LoVo (cell line): Measurements from ENCODE around the gene LRRN2.
"Not testable (repeated sequence)": the region's sequence is repeated elsewhere in the genome, so short reads cannot be mapped to it uniquely, and the experiment has no call there.

ENCODE experiments used
- DNase-seq: peaks from one replicate; pipeline ENCODE4 v3.0.0-alpha.2; 2016; ENCODE audit warnings: low spot score

Gene LRRN2

GRCh38 chr1:204629459-204629858 lies 56.1 kb downstream of the LRRN2 start:
- DNase-seq = not testable (repeated sequence)

DNA sequence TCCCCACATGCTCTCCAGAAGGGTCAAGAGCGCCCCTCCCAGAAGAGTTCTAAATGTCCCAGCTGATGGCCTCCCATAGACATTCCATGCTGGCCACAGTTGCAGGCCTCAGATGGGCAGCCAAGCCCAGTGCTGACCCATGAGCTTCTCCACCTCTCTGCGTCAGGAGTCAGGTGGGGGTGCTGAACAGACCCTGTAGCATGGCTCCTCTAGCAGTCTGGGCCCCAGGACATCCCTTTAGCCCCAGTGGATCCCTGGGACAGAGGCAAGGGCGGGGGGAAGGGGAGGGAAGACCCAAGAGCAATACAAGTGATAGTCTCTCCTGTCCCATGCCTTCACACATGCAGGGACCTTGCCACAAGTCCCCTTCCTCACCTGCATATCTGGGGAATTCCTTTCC lies 56.7 kb downstream of the LRRN2 start:
- no peak for DNase-seq

- no peak for DNase-seq
Measured at GRCh38 chr1:204627436-204627835, 58.1 kb downstream of the LRRN2 start.

DNA sequence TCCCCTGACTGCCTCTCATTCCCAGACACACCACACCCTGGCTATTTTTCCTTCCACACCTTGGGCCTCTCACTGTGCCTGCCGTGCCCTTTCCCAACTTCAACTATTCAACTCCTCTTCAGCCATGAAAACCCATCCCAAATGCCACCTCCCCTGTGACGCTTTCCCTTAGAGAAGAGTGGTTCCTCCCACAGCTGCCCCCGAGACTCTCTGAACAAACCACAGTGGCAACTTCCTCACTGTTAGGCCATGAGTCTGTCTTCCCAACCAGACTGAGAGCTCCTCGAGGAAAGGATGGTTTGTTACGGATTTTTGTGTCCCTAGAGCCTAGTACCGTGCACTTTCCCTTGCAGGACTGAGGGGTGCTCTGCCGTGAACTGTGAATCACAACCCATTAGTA lies 59.2 kb downstream of the LRRN2 start:
- DNase-seq = no peak

DNA sequence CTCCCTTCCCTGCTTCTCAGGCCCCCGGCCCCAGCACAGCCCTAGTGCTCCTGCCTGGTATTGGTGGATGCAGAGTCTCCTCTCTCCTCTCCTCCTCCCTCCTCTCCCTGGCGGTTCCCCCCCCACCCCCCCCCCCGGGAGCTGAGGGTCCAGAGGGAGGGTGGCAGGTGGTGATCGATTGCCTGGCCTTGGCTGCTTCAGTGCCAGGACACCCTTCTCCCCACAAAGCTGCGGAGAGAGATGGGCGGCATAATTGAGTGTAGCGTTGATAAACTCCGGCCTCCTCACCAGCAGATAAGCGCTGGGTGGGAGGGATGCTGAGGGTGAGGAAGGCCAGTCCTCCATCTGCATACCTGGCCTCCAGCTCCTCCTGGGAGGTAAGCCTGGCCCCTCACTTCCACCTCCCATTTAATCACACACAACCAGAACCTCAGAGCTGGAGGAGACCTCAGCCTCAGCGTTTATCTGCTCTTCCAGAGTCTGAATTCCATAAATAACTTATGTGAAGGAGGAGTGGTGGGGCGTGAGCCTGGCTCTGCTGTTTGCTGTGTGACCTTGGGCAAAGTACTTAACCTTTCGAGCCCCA lies 60.8 kb downstream of the LRRN2 start:
- DNase-seq = no peak

GRCh38 chr1:204623894-204624361 lies 61.6 kb downstream of the LRRN2 start:
- no peak for DNase-seq

GRCh38 chr1:204623365-204623893 lies 62.1 kb downstream of the LRRN2 start:
- DNase-seq = peak; percentile 32

GRCh38 chr1:204621996-204622395 lies 63.5 kb downstream of the LRRN2 start:
- no peak for DNase-seq

- no peak for DNase-seq
Measured at GRCh38 chr1:204621396-204621795, 64.1 kb downstream of the LRRN2 start.

GRCh38 chr1:204619721-204620120 lies 65.8 kb downstream of the LRRN2 start:
- no peak for DNase-seq

GRCh38 chr1:204618148-204618760 lies 67.3 kb downstream of the LRRN2 start:
- no peak for DNase-seq

- no peak for DNase-seq
Measured at GRCh38 chr1:204617256-204618147, 68.0 kb downstream of the LRRN2 start.

- DNase-seq = no peak
Measured at GRCh38 chr1:204616641-204617040, 68.9 kb downstream of the LRRN2 start.

DNA sequence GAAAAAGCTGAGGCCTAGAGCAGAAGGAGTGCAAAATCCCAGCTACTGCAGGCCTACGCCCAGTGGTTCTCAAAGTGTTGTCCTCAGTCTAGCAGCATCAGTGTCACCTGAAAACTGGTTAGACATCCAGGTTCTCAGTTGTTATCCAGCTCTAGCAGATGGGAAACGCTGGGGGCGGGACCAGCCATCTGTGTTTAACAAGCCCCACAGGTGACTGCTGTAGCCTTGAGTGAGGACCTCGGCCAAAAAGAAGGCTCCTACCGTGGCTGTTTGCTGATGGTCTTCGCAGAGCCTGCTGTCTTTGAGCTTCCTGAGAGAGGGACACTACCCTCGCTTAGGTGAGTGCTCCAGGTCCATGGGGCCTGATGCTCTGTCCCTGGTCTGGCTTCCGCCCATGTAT lies 69.7 kb downstream of the LRRN2 start:
- DNase-seq = no peak

- DNase-seq = no peak
Measured at GRCh38 chr1:204613636-204614035, 71.9 kb downstream of the LRRN2 start.

- DNase-seq = no peak
Measured at GRCh38 chr1:204612326-204612725, 73.2 kb downstream of the LRRN2 start.

DNA sequence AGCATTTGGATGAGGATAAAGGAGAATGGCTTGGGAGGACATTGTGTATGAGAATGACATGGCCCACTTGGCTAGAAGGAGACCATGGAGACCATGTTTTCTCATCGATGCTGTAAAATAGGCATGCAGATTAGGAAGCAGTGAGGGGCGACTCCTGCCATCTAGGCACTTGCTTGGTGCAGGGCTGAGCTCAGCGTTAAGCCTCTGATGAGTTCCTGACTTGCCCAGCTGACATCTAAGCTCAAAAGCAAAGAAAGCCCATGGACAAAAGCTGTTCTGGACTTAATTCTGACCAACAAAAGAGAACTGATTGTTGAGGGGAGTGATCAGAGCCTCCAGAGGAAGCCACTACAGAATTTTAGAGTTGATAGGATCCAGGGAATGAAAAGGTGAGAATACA lies 74.5 kb downstream of the LRRN2 start:
- no peak for DNase-seq

- no peak for DNase-seq
Measured at GRCh38 chr1:204607910-204608309, 77.6 kb downstream of the LRRN2 start.

DNA sequence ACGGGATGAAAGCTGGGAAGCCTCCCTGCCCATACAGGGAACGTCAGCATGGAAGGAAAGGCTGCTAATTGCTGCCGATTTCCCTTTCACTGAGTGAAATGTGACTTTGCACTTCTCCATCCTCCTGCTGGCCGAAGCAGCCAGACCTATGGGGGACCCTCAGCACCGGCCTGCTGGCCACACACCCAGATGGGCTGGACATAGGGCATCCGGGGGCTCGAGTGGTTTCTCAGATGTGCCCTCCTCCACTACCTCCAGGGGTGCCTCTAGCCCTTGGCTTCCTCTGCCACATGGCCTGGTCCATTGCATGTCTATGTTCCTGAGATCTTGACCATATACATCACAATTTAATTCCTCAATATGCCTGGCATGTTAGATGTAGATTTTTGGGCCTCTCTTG lies 79.7 kb downstream of the LRRN2 start:
- no peak for DNase-seq

- DNase-seq = no peak
Measured at GRCh38 chr1:204602871-204603542, 82.5 kb downstream of the LRRN2 start.

DNA sequence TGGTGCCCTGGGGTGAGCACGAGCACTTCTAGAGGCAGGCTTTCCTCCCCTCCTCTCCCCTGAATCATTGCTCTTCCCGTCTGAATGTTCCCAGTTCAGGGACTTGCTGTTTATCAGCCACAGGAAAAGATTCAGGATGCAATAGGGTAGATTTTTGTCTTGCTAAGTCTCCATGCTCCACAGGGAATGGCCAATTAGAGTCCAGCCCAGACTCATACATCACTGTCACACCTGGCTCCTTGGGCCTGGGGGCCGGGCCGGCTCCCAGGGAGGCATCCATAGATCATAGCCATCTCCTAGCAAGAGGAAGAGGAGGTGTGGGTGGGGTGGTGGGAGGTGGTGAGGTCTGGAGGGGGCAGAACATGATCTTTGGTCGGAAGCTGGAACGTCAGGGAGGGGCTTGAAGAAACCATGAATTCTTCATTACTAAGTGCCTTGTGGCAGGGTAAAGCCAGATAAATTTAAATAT lies 83.4 kb downstream of the LRRN2 start:
- DNase-seq = no peak

DNA sequence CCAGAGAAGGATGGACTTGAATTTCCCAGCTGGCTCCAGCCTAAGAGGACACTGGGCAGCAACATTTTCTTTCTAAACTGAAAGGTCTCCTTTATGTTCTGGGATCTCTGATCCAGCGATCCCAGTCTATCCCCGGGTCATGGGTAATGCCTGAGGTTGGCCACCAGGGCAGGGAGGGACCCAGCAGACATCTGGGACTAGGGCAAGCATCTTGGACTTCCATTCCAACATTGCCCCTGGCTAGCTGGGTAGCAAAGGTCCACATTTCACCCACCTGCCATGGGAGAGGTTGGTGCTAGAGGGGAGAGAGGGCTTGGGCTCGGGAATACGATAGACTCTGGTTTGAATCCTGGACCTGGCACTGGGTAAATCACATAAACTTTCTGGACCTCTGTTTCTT lies 84.6 kb downstream of the LRRN2 start:
- no peak for DNase-seq
